ENCODE measurements around the gene DISP2.

DISP2 gene

DNA sequence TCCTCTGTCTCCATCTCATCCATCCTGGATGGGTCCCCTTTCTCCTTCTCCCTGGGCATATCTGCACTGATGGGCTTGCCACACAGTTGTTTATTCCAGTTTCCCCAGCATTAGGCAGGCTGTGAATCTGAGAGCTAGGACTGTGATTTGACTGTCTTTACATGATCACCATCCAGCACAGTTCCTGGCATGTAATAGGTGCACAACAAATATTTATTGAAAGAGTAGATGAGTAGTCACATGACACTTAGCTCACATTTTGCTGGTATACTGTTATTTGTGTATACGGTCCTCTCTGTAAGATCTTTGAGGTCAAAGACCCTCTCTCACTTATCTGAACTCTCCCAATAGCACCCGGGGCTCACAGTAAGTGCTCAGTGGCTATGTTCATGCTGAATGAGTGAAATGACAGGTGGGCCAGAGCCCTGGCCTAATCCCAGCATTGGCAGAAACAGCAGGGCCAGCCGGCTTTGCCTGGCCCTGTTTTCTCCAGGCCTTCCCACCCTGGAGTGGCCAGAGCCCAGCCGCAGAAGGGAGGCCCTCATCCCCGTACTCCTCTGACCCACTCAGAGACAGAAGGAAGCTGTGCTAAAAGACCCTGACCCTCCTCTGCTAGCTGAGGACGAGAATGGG is 66.6 kb downstream of the DISP2 start:
- no peak for DNase-seq (ENCODE audit: low read depth)

DNA sequence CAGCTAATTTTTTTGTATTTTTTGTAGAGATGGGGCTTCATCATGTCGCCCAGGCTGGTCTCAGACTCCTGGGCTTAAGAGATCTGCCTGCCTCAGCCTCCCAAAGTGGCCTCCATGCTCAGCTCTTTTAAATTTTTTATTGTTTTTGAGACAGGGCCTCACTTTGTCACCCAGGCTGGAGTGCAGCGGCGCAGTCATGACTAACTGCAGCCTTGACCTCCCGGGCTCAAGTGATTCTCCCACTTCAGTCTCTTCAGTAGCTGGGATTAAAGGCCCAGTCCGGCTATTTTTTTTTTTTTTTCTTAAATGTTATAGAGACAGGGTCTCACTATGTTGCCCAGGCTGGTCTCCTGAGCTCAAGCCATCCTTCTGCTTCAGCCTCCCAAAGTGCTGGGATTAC is 67.7 kb downstream of the DISP2 start:
- DNase-seq (ENCODE audit: low read depth): no peak

DNA sequence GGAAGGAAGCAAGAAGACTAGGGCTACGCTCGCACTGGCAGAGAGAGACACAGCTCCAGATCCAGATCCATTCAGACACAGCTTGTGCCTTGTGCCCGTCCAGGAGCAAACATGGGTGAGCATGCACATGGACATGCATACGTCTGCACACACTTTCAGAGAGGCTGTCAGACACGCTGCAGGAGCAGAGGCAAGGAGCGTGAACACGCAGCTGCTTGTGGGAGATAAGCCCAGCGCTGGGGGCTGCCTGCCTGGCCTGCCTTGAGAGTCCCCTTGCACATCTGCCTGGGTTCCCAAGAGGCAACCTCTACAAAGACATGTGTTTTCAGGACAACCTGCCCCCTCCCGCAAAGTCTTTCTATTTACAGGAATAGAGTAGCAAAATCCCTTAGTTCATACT is 69.2 kb downstream of the DISP2 start:
- no peak for DNase-seq (ENCODE audit: low read depth)

DNA sequence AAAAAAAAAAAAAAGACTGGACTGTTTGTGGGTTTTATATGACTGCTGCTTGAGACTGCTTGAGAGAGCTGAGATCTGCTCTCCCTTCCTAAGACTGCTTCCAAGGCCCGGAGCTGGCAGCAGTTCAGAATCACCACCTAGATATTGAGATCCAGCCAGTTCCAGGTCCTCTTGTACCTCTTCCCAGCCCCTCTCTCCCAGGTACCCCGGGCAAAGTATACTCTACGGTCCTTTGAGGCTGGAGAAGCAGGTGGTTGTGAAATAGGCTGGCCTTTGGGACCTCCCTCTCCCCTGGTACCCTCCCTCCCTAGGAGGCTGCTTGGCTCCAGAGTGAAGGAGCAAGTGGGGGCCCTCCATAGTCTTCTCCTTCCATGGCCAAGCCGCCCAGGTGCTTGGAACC is 70.2 kb downstream of the DISP2 start:
- no peak for DNase-seq (ENCODE audit: low read depth)
